GM13977 (cell line): ENCODE data around the gene LSS.

Experiments used
- DNase-seq: peaks from one replicate; pipeline ENCODE4 v3.0.0; 2012; ENCODE audit warnings: low spot score
- in situ Hi-C: fragments of 300-500 bp; cut with MboI; formaldehyde crosslinking; loops from one replicate; pipeline ENCODE4 v1.12.0; 2022; ENCODE audit warnings: low sequenced_read_pairs, low pct_unique_long_range_greater_than_20kb, mixed read lengths, inconsistent platforms; ENCODE audit not compliant: unreplicated experiment
- TF ChIP-seq, protein P1 (sequence below): IDR thresholded peaks from 2 replicates; pipeline ENCODE4 v1.5.1; 2012; ENCODE audit warnings: mild to moderate bottlenecking, control low read depth; ENCODE audit not compliant: insufficient read depth; ENCODE audit errors: extremely low read depth, missing control alignments

Gene LSS

GRCh38 chr21:46155514-46156377 is 72.8 kb downstream of the LSS start, which contains the start of gene FTCD:
TSS of gene FTCD (minus strand) at chr21:46155579. CDS start at chr21:46155523, 56 bp downstream.
- in situ Hi-C loops: no loop called here
- no peak for DNase-seq

DNA sequence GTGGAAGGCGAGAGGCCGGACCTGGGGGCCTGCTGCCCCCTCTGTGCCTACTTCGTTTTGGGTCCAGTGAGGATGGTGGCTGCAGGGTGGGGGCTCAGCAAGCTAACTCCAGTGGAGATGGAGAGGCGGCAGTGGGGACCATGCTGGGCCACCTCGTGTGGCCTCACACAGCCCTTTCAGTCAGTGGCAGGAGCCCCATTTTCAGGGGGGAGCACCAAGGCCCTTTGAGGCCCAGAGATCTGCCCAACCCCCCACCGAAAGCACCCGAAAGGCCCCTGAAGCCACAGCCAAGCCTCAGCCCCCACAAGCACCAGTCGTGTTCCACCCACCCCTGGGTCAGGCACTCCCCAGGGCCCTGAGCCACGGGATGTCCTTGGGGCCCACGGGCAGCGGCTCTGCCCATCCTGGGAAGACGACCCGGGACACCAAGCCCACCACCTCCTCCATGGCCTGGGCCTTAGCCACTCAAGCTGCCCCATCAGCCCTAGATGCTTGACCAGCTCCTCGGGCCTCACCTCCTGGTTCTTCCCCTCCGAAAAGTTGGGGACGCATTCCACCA is 73.5 kb downstream of the LSS start:
- in situ Hi-C loops: no loop called here

More at GRCh38 chr21:46155514-46156377, 72.8 kb downstream of the LSS start, which contains the start of gene FTCD:
- TF ChIP-seq, protein P1, sequence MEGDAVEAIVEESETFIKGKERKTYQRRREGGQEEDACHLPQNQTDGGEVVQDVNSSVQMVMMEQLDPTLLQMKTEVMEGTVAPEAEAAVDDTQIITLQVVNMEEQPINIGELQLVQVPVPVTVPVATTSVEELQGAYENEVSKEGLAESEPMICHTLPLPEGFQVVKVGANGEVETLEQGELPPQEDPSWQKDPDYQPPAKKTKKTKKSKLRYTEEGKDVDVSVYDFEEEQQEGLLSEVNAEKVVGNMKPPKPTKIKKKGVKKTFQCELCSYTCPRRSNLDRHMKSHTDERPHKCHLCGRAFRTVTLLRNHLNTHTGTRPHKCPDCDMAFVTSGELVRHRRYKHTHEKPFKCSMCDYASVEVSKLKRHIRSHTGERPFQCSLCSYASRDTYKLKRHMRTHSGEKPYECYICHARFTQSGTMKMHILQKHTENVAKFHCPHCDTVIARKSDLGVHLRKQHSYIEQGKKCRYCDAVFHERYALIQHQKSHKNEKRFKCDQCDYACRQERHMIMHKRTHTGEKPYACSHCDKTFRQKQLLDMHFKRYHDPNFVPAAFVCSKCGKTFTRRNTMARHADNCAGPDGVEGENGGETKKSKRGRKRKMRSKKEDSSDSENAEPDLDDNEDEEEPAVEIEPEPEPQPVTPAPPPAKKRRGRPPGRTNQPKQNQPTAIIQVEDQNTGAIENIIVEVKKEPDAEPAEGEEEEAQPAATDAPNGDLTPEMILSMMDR: no peak

DNA sequence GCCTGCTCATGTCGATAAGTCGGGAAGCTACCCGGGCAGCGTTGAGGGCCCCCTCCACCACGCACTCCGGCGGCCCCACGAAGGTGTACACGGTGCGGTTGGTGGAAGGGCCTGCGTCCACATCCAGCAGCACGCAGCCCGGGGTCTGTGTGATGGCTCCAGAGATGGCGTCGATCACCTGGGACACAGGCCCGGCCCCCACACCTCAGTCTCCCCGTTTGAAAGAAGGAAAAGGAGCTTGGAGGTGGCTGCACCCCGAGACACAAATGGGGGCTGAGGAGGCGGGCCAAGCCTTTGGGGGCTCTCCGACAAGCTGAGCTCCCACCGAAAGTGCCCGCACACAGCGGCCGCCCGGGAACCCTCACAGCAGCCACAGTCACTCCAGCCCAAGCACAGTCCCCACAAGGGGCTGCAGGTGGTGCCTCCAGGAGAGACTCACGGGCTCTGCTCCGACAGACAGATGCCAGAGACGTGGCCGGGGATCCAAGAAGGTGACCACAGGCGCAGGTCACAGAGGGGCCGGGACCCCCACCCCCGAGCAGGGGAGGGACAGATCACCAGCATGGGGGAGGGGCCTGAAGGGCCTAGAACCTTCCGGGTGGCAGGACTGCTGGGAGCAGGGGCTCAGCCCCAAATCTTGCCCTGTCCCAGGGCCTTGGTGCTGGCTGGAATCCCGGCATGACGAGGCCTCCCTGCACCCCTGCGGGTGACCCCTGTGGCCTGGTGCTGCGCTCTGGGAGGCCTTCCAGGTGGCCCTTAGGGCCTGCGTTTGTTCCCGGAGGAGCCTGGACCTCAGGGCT is 74.2 kb downstream of the LSS start:
- no peak for DNase-seq
- in situ Hi-C loops: no loop called here
- TF ChIP-seq, protein P1: no peak

More for the DNA sequence above, 73.5 kb downstream of the LSS start:
- TF ChIP-seq, protein P1: no peak
- DNase-seq: no peak

GRCh38 chr21:46153247-46154154 is 75.1 kb downstream of the LSS start:
- in situ Hi-C loops: no loop called here
- TF ChIP-seq, protein P1: peak; percentile 78
- peak; percentile 83 for DNase-seq

GRCh38 chr21:46152927-46153246 is 75.7 kb downstream of the LSS start:
- TF ChIP-seq, protein P1: no peak
- in situ Hi-C loops: no loop called here

More at GRCh38 chr21:46152927-46153246, 75.7 kb downstream of the LSS start:
- no peak for DNase-seq
